Left ventricle myocardium superior (tissue), 1 donor: ENCODE results near the gene CEP72. TPM values are rescaled to one million over a fixed set of nuclear protein-coding genes. Genes with fewer than 3 reads are reported as not detected.

Experiments used
- ATAC-seq: fragments of 200-7000 bp; cut with Tn5 transposase; one replicate; pipeline ENCODE4 v1.9.1; 2020; ENCODE audit warnings: mild to moderate bottlenecking, moderate library complexity
- DNase-seq: peaks from one replicate; pipeline ENCODE4 v3.0.0-alpha.2; 2020
- intact Hi-C: fragments of 100-400 bp; cut with micrococcal nuclease; formaldehyde crosslinking; loops from one replicate; pipeline ENCODE4 v1.11.0; 2022
- total RNA-seq: library from RNA; stranded (reverse); fragmentation: NEBNext Ultra II Directional; extraction: Animal tissue kit (Norgen Biotek cat#: 25700); gene quantifications from one replicate; pipeline ENCODE4 v1.2.1, GENCODE V29; 2021
- donor health status: DM: no; HTN: yes; CAD: no; lungs with severe emphysema.

The CEP72 gene
- total RNA-seq, 1 donor from 2014 or later = 1.6 TPM

DNA sequence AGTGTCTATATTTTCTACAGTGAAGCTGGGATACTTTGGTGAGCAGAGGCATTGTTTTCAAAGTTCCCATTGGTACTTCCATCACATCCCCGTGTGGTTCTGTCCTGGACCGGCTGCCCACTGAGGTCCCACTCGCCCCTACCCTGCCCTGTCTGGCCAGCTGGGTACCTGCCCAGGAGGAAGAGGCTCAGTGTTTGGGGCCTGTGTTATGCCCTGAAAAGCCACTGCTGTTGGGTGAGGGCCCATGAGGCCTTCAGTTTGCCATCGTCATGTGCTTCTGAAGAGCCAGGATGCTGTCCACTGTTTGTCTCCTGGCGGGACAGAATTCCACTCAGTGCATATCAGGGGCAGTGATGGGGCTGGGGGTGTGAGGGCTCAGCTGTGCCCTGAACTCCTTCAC lies 2.6 kb upstream of the CEP72 start:
- DNase-seq (no peak), ATAC-seq (no peak)
- intact Hi-C loops = no loop called here

DNA sequence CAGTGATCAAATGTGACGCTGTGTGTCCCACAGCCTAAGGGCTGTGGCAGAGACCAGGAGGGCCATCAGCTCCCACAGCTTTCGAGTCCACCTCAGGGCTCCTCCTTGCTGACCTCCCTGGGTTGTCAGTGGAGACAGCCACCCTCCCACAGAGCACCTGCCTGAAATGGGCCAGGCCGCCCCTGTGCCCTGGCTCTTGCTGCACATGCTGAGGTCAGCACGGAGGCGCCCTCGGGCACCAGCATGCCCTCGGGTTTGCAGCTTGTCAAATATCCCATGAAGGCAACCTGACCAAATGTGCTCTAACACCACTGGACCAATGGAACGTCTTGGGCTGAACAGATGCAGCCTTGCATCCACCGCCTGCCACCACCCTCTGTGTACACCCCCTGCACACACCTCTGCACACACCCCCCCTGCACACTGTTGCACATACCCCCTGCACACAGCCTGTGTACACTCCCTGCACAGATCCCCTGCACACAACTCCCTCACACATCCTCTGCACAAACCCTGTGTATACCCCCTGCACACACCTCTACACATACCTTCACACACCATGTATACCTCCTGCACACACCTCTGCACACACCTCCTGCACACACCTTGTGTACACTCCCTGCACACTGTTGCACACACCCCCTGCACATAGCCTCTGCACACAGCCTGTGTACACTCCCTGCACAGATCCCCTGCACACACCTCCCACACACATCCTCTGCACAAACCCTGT lies 2.0 kb upstream of the CEP72 start:
- intact Hi-C loops = no loop called here
- no peak for ATAC-seq
- no peak for DNase-seq

DNA sequence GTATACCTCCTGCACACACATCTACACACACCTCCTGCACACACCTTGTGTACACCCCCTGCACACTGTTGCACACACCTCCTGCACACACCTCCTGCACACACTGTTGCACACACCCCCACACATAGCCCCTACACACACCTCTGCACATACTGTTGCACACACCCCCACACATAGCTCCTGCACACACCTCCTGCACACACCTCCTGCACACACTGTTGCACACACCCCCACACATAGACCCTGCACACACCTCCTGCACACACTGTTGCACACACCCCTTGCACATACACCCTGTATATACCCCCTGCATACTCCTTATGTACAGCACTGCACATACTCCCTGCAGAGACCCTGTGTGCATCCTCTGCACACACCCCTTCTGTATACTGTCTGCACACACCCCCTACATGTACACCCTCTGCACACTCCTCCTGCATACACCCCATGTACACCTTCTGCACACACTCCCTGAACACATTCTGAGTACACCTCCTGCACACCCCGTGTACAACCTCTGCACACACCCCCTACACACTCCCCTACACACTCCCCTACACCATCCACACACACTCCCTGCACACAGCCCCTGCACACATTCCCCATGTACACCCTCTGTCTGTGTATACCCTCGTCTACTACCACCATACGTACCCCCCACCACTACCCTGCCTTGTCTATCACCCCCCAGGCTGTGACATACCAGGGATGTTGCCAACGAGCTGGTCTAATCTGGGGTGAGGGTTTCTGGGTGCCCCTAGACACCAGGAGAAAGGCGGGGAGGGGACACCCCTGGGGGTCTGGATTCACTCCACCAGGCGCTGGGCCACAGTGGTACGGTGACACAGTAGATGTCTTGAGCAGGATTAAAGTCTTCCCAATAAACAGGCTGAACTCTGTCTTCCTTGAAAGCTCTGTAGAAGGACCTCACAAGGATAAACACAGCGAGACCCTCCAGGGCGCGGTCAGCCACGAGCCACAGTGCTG lies 1.1 kb upstream of the CEP72 start:
- ATAC-seq = no peak
- DNase-seq = no peak
- intact Hi-C loops = no loop called here

DNA sequence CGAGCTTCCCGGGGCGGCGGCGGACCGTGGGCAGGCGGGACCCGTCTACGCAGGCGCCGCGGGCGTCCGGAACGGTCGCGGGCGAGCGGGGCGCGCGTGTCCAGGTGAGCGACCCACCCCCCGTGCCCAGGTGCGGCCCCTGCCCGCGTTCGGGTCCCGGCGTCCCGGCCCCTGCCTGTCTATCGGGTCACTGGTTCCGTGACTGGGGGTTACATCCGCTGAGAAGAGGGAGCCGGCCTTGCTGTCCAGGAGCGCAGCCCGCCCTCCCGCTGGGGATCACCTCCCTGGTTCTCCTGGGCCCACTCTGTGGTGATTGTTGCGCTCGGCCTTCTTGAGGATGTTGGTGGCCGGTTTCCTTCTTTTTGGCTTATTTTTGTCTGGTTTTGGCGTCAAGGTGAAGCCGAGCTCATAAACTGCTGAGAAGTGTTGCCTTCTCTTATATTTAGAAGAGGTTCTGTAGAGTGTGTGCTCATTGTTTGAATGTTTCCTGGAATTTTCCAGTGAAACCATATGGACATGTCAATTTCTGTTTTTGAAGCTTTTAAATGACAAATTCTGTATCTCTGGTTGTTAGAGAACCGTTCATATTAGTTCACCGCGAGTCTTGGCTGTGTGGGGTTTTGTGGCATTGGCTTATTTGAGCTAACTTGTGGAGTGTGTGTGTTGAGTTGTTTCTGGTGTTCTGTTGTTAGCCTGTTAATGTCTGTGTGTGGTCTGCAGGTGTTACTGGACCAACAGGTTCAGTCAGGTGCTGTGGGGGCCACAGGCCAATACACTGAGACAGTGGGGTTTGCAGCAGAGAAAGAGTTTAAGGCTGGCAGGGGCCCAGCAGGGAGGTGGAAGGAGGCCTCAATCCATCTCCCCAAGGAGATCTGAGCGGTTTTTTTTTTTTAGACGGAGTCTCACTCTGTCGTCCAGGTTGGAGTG lies 621 bp downstream of the CEP72 start:
- peak; percentile 47 for ATAC-seq
- intact Hi-C loops = no loop called here
- no peak for DNase-seq

DNA sequence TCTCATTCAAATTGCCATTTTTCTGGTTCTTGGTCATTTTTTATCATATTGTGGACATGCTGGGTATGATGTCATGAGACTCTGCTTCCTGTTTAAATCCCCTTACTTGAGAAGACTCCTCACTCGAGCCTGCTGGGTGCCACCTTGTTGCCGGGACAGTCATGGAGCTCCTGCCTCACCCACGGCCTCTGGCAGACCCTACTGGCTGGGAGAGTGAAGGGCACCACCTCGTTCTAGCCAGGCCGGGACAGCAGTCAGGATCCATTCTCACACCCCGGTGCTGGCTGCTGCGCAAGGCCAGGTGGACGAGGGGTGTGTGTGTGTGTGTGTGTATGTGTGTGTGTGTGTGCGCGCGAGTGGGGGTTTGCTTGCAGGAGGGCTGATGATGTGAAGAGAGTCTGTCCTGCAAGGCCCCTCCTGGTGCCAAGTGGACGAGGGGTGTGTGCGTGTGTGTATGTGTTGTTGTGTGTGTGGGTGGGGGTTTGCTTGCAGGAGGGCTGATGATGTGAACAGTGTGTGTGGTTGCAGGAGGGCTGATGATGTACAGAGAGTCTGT lies 4.4 kb downstream of the CEP72 start:
- intact Hi-C loops = no loop called here
- ATAC-seq (no peak), DNase-seq (no peak)

- DNase-seq = no peak
- intact Hi-C loops = no loop called here
- ATAC-seq = no peak
Observed at GRCh38 chr5:617896-618295, 5.8 kb downstream of the CEP72 start.

DNA sequence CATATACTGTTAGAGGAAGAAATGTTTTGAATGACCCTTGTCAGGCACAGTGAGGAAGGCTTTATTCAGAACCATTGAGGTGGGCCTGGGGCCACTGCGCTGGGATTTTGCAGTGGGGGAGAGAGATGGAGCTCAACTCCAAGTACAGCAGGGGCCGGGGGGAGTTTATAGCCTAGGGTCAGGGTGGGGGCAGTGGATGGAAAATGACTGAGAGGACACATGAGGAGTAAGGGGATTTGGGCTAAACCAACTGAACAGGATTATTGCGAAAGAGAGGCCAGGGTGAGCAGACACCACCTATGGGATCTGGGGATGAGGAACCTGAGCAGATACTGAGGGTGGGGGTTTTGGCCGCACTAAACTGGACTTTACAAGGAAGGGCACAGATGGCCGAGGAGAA lies 6.3 kb downstream of the CEP72 start:
- no peak for ATAC-seq
- no peak for DNase-seq
- intact Hi-C loops = no loop called here

DNA sequence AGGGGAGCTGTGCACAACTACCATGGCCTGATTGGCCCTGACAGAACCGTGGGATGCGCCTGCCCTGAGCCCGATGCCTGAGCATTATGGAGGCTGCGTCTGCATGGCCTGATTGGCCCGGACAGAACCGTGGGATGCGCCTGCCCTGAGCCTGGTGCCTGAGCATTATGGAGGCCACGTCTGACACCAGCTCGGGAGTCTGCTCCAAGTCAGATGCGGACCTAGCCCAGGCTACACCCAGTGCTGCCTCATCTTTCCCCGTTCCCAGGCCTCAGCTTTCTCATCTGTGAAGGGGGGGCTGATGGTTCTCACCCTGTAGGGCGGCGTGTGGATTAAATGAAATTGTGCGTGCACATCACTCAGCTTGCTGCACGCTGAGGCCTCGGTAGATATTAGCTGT lies 7.3 kb downstream of the CEP72 start:
- DNase-seq = no peak
- no peak for ATAC-seq
- intact Hi-C loops = no loop called here

GRCh38 chr5:620152-620551 lies 8.0 kb downstream of the CEP72 start:
- ATAC-seq (no peak), DNase-seq (no peak)
- intact Hi-C loops = no loop called here

DNA sequence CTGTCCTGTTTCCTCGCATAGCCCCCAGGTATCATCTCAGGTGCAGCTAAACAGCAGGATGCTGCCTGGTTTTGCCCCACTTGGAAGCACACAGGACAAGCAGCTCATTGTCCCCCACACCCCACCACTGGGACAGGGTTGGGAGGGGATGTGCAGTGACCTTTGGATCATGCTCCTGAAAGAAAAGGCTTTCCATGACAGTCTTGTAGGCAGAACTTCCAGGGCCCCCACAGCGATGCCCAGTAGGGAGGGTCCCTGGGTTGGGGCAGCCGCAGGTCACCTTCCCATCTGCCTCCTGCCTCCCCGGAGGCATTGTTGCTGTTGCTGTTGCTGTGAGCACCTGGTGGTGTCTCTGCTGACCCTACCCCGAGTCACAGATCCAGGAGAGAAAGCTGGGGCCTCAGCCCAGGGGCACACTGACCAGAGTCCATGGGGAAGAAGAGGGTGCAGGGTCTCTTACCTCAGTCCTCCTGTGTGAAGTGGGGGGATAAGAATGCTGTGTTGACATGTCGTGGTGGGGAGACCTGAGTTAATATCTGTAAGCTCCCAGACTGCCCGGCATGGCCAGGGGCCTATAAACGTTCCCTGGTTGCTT lies 8.5 kb downstream of the CEP72 start:
- ATAC-seq = no peak
- DNase-seq = no peak

GRCh38 chr5:621341-621761 lies 9.2 kb downstream of the CEP72 start:
- DNase-seq (no peak), ATAC-seq (no peak)
- intact Hi-C loops = no loop called here

More for the DNA sequence above, 8.5 kb downstream of the CEP72 start:
- intact Hi-C loops = no loop called here

- DNase-seq = no peak
- ATAC-seq = no peak
- intact Hi-C loops = no loop called here
Observed at GRCh38 chr5:622359-622758, 10.2 kb downstream of the CEP72 start.

- intact Hi-C loops = no loop called here
- ATAC-seq (no peak), DNase-seq (peak; percentile 3)
Observed at GRCh38 chr5:622946-623522, 10.9 kb downstream of the CEP72 start.

DNA sequence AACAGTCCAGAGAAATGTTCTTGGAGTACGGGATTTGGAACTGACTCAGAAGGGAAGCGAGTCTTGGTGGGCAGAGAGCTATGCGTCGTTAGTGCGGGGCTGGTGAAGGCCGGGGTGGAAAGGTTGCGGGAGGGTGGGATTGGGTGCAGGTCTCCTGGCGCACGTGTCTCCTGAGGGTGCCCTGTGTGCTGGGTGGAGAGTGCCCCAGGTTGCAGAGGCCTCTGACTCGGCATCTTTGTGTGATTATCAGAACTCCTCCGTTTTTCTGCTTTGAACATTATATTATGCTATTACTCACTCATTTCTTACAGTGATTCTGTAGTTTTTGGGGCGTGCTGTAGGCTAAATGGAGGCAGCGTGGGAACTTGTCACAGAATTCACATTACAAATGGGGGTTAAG lies 11.4 kb downstream of the CEP72 start:
- DNase-seq = peak; percentile 1
- no peak for ATAC-seq

DNA sequence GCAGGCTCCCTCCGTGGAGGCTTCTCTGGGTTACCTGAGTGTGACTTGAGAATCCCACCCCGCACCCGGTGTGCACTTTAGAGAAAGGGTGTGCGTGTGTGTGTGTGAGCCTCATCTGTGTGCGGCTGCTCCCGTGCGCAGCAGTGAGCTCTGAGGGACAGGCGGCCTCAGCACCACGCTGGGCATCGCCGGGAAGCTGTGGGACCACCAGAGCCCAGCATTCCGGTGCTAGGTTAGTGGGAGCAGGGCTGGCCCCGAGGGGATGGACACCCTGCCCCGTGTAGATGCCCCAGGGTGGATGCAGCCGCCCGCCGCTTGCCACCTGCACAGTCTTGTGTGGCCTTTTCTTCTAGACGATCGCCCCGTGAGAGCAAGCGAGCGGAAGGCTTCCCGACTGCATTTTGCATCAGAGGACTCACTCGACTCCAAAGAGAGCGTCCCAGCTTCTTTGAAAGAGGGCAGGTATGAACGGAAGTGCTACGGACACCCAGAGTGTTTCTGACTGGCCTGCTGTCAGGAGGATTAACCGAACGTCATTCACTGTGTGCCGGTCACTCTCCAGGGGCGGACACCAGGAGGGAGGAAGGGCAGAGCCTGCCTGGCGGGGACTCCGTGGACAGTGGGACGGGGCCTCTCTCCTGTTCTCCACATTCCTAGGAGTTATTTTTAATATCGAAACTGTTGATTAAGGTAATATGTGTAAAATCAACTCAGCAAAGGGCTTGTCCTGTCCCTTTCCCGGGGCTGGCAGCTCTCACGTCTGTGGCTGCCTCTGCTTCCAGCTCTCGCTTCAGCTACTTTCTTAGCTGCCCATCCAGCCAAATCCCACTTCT lies 12.2 kb downstream of the CEP72 start:
- intact Hi-C loops = no loop called here
- no peak for DNase-seq
- ATAC-seq = no peak

More for the DNA sequence above, 11.4 kb downstream of the CEP72 start:
- intact Hi-C loops = no loop called here

GRCh38 chr5:624951-625230 lies 12.8 kb downstream of the CEP72 start:
- intact Hi-C loops = no loop called here
- peak; percentile 27 for ATAC-seq
- DNase-seq = peak; percentile 21

GRCh38 chr5:625516-625915 lies 13.4 kb downstream of the CEP72 start:
- no peak for DNase-seq
- ATAC-seq = no peak
- intact Hi-C loops = no loop called here

DNA sequence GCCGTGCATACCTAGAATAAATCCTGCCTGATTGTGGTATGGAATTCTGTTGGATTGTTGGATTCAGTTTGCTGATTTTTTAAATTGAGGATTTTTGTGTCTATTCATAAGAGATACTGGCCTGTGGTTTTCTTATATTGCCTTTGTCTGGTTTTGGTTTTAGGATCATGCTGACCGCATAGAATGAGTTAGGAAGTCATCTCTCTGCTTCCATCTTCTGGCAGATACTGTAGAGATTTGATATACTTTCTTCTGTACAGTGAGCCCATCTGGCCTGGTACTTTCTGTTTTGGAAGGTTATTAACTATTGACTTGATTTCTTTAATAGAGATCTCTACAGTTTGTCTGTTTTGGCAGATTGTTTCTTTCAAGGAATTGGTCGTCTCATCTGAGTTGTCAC lies 14.7 kb downstream of the CEP72 start:
- ATAC-seq (no peak), DNase-seq (no peak)
- intact Hi-C loops = no loop called here
